Right lobe of liver (tissue), 6 donors: ENCODE data around the gene CEBPZOS. TPM values are rescaled to one million over a fixed set of nuclear protein-coding genes. Genes with fewer than 3 reads are reported as not detected.

Experiments
- ATAC-seq, 4 donors: fragments of 200-7000 bp; cut with Tn5 transposase; one replicate each; pipeline ENCODE4 v1.9.1; 2020; ENCODE audit warnings: mild to moderate bottlenecking in 4 of 4, moderate library complexity in 4 of 4
- DNase-seq, 3 donors: peaks; one replicate each; pipeline ENCODE4 v3.0.0-alpha.2; 2020
- H3K27ac ChIP-seq, 3 donors: fragments of 200-600 bp; one replicate each; pipeline ENCODE4 v1.8.0; 2022
- H3K27me3 ChIP-seq, 2 donors: fragments of 200-600 bp; one replicate each; pipeline ENCODE4 v1.8.0; 2022
- H3K36me3 ChIP-seq, 4 donors: fragments of 200-600 bp; sonication (generic) in 1 of 4; one replicate each; pipeline versions ENCODE4 v1.5.1 to v1.8.0; 2017 to 2022; ENCODE audit warnings: control low read depth in 1 of 4
- H3K4me1 ChIP-seq, 4 donors: fragments of 200-600 bp; sonication (generic) in 1 of 4; one replicate each; pipeline versions ENCODE4 v1.5.1 to v1.8.0; 2017 to 2022; ENCODE audit warnings: control low read depth in 1 of 4
- H3K4me3 ChIP-seq, 3 donors: fragments of 200-600 bp; one replicate each; pipeline ENCODE4 v1.8.0; 2022
- H3K9me3 ChIP-seq, 4 donors: fragments of 200-600 bp; sonication (generic) in 1 of 4; one replicate each; pipeline versions ENCODE4 v1.5.1 to v1.8.0; 2017 to 2022; ENCODE audit warnings: control low read depth in 1 of 4
- POLR2A ChIP-seq: fragments of 450-650 bp; IDR thresholded peaks from one replicate; pipeline ENCODE4 v1.6.1; 2017; ENCODE audit warnings: antibody characterized with exemption, mild to moderate bottlenecking
- WGBS: methylation state at CpG from one replicate; pipeline ENCODE4 v1.1.6; 2018; ENCODE audit warnings: low coverage, low lambda C conversion rate; ENCODE audit not compliant: insufficient coverage; ENCODE audit errors: missing lambda C conversion rate; 5-methylcytosine and 5-hydroxymethylcytosine counted together
- intact Hi-C, 2 donors: fragments of 100-400 bp; cut with DNase I; formaldehyde crosslinking; loops; one replicate each; pipeline versions ENCODE4 v1.11.2 to v1.14.1; 2022
- total RNA-seq, 6 experiments: library from RNA; depleted of rRNA in 2 of 6; stranded (reverse); fragments of >200 nt in 2 of 6; fragmentation: NEBNext Ultra II Directional in 3 of 6; extraction: Animal tissue kit (Norgen Biotek cat#: 25700) in 3 of 6; gene quantifications; one replicate each; pipeline versions ENCODE4 v1.1.0 to v1.2.4, GENCODE V29; 2016 to 2023
- TF ChIP-seq, protein P1 (sequence below), 4 donors: fragments of 200-600 bp in 3 of 4; fragments of 450-650 bp in 1 of 4; IDR thresholded peaks; one replicate each; pipeline versions ENCODE4 v1.5.1 to v1.8.0; 2016 to 2022; ENCODE audit warnings: antibody characterized with exemption in 4 of 4, mild to moderate bottlenecking in 2 of 4
- donor health status: DM: no; HTN: yes; CAD: no.
- donor health status: DM: no; HTN: no; CAD: no.
- donor health status: DM: no; HTN: no; CAD: no.
- donor health status: DM: no; HTN: yes; CAD: no.
- donor health status: DM: no; HTN: yes; CAD: no.

CEBPZOS gene
- total RNA-seq, 6 experiments from 2014 or later = 10.7 to 26.6 (median 18.1) TPM

- Histone ChIP-seq H3K4me1 (no peaks in the 10 kb centered on the region), H3K27ac (no peak overlapping the region), H3K27me3 (no peaks in the 10 kb centered on the region), H3K9me3 (no peaks in the 10 kb centered on the region), H3K4me3 (no peak overlapping the region), H3K36me3 (no peaks in the 10 kb centered on the region)
- ATAC-seq (no peak), DNase-seq (no peak)
- intact Hi-C loops = no loop called here
- TF ChIP-seq, protein P1, sequence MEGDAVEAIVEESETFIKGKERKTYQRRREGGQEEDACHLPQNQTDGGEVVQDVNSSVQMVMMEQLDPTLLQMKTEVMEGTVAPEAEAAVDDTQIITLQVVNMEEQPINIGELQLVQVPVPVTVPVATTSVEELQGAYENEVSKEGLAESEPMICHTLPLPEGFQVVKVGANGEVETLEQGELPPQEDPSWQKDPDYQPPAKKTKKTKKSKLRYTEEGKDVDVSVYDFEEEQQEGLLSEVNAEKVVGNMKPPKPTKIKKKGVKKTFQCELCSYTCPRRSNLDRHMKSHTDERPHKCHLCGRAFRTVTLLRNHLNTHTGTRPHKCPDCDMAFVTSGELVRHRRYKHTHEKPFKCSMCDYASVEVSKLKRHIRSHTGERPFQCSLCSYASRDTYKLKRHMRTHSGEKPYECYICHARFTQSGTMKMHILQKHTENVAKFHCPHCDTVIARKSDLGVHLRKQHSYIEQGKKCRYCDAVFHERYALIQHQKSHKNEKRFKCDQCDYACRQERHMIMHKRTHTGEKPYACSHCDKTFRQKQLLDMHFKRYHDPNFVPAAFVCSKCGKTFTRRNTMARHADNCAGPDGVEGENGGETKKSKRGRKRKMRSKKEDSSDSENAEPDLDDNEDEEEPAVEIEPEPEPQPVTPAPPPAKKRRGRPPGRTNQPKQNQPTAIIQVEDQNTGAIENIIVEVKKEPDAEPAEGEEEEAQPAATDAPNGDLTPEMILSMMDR (IDR thresholded peaks at IDR 0.05) = no peak
- no peak for TF ChIP-seq POLR2A
- 53% methylated on average over 4 of the region's 4 CpGs for WGBS
Observed at GRCh38 chr2:37180006-37180639, 16.2 kb upstream of the CEBPZOS start.

GRCh38 chr2:37180640-37181039, 15.7 kb upstream of the CEBPZOS start:
- intact Hi-C loops = no loop called here
- H3K4me3 ChIP-seq = no peak overlapping the region
- WGBS = 75% methylated on average over 5 of the region's 5 CpGs
- H3K27me3 ChIP-seq = no peaks in the 10 kb centered on the region
- TF ChIP-seq, protein P1 (IDR thresholded peaks at IDR 0.05) = no peak
- TF ChIP-seq POLR2A = no peak
- no peak for ATAC-seq
- H3K27ac ChIP-seq = no peak overlapping the region
- DNase-seq = no peak
- H3K4me1 ChIP-seq = no peaks in the 10 kb centered on the region
- H3K9me3 ChIP-seq = no peaks in the 10 kb centered on the region
- no peaks in the 10 kb centered on the region for H3K36me3 ChIP-seq

- TF ChIP-seq POLR2A = no peak
- TF ChIP-seq, protein P1 (IDR thresholded peaks at IDR 0.05) = no peak
- DNase-seq = no peak
- WGBS = 69% methylated on average over 15 of the region's 17 CpGs
- H3K27me3 ChIP-seq = no peaks in the 10 kb centered on the region
- H3K4me3 ChIP-seq = no peak overlapping the region
- no peak for ATAC-seq
- H3K27ac ChIP-seq = no peak overlapping the region
- no peaks in the 10 kb centered on the region for H3K9me3 ChIP-seq
- intact Hi-C loops = no loop called here
- no peaks in the 10 kb centered on the region for H3K36me3 ChIP-seq
- H3K4me1 ChIP-seq = no peaks in the 10 kb centered on the region
Observed at GRCh38 chr2:37181726-37182684, 14.3 kb upstream of the CEBPZOS start.

DNA sequence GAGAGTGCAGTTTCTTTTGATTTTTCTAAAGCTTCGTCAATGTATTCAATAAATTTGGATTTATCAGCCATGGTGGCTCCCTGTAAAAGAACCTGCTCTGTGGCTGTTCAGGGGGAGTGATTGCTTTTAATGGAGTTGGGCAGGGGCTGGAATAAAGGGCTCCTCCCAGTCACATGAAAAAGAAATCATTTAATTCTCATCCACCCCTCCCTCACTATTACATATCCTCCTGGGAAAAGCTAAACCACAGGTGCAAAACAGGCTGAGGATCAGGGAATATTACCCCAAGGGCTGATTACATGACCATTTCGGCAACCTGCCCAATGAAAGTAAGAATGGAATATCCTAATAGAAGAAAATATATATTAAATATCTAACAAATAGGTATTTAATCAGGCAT, 7.7 kb upstream of the CEBPZOS start, which contains the start of gene SULT6B1:
Gene SULT6B1 (minus strand): TSS at position 101 of the 400 bp plus-strand sequence. CDS start 30 bp downstream, at position 71.
- Histone ChIP-seq H3K4me1 (no peaks in the 10 kb centered on the region), H3K9me3 (no peaks in the 10 kb centered on the region), H3K4me3 (no peak within 1 kb of the TSS), H3K27ac (no peak within 1 kb of the TSS), H3K27me3 (no peaks in the 10 kb centered on the region), H3K36me3 (no peaks in the 10 kb centered on the region)
- no peak for ATAC-seq
- whole genome bisulfite sequencing = 88% methylated on average over 2 of the region's 2 CpGs
- intact Hi-C loops = no loop called here
- no peak for DNase-seq
- TF ChIP-seq, protein P1 (IDR thresholded peaks at IDR 0.05) = no peak
- no peak for TF ChIP-seq POLR2A
